ENCODE measurements around the gene CLMN.
"Not testable (repeated sequence)": the region's sequence is repeated elsewhere in the genome, so short reads cannot be mapped to it uniquely, and the experiment has no call there.

Gene CLMN

DNA sequence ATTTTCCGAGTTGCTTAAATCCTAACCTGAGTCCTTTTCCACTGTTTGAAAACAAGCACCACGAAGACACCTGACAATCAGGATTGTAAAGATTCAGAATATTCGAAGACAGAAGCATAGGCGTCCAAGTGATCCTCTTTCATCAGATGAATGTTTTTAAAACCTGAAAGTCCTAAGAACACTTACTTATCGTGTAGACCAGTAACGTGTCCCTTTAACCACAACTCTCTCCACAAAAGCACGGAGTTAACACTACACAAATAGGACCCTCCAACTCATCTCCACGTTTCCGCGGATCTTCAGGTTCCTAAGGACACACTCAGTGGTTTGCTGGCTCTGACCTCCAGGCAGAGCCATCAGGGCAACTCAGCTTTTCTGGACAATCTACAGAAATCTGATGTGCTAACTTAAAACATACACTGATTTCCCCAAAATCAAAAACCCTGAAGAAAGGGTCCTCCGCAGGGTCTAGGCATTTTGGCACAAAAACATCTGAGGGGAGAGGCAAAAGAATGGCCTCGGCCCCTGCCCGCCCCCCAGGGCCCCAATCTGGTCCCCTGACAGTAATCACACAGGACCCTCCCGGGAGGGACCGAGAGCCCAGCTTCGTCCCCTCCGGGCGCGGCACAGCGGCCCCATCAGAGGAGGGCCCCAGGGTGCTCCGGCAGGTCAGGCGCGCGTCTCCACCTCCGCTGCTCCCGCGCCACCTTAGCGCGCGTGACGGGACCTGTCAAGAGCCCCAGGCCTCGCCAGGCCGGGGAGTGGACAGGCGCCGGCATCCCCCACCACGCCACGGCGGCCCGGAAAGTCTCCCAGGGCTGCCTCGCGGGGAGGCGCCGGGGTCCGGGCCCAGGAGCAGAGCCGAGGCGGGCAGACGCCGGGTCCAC lies 163.3 kb downstream of the CLMN start:
- DNase-seq: peak; percentile 31

DNA sequence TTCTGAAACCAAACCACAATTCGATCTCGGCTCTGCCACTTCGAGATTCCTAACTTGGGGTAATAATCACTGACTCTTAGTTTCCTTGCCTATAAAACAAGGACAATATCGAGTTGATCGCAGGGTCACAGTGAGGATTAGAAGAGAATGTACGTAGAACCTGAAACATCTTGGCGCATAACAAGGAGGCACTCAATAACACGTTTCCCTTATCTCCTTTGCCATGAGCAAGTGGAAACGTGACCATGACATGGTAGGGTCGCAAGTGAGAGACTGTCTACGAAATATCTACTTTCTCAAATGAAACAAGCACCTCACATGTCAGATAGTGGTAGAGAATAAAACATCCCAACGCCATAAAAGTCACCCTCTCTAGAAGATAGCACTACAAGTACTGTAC lies 164.7 kb downstream of the CLMN start:
- no peak for DNase-seq

DNA sequence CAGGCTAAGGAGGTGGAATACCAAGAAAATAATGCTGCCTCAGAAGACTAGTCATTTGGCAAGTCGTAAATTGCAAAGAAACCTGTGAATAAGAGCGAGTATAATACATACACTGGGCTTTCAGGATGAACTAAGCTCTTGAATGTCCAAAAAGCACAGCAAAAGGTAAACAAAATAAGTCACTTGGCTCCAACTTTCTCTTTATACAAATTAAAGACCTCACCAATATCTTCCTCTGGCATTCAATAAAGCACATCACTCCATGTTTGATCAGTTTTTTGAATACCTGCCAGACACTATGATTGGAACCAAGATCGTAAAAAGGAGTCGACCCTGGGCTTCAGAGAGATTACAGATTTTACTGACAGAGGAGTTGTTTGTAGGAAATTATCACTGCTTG lies 165.8 kb downstream of the CLMN start:
- no peak for DNase-seq

DNA sequence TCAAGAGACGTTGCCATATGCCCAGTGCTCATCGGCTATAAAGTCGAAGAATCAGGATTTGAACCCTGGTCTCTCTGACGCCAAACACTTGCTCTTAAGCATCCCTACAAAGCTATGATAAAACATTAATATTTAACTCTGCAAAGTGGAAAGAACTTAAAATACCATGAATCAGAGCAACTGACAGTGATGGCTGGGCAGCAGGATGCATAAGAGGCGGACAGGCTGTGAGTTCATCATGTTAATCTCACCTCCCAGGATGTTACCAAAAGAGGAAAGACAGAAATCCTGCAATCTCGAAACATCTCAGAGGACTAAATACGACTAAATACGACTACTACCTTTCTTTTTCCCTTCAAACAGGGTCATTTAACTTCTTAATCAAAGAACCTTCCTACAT lies 168.1 kb downstream of the CLMN start:
- DNase-seq: no peak

DNA sequence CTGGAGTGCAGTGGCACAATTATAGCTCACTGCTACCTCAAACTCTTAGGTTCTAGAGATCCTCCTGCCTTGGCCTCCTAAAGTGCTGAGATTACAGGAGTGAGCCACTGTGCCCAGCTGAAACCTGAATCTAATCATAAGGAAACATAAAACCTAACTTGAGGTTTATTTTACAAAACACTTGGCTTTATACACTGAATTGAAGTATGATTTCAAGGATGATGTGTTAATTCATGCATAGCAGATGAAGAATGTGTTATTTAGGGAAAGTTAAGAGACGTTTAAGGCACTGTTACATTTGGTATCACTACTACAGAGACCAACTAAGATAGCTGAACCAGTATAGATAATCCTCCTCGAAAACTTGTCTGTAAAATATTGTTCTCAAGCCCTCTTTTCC lies 168.8 kb downstream of the CLMN start:
- DNase-seq: no peak

DNA sequence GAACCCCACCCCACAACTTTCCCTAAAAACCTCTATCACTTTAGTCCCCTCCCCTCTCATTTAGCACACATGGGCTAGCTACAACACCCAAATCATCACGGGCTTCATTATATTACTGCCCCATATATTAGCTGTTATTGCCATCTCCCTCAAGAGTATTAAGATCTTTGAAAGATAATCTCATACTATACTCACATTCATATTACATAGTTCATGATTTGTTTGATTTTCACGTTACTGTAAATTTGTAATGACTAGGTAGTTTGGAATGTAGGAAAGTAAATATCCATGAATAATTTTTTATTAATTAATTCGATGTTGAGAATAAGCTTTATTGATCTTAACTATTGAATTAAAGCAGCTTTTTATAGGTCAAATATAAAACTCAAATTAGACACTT lies 170.3 kb downstream of the CLMN start:
- DNase-seq: no peak

DNA sequence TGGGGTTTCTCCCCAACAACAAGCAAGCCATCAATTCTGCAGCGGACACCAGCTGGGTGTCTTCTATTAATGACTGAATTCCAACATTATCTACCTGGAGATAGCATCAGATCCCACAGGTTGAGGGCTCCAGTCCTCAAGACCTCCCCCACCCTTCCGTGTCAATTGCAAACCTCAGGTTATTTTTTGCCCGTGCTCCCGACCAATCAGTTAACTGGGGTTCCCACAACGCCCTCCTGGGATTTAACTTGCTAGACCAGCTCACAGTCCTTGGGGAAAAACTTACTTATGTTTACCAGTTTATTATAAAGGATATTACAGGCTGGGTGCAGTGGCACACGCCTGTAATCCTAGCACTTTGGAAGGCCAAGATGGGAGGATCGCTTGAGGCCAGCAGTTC lies 172.1 kb downstream of the CLMN start:
- no peak for DNase-seq

DNA sequence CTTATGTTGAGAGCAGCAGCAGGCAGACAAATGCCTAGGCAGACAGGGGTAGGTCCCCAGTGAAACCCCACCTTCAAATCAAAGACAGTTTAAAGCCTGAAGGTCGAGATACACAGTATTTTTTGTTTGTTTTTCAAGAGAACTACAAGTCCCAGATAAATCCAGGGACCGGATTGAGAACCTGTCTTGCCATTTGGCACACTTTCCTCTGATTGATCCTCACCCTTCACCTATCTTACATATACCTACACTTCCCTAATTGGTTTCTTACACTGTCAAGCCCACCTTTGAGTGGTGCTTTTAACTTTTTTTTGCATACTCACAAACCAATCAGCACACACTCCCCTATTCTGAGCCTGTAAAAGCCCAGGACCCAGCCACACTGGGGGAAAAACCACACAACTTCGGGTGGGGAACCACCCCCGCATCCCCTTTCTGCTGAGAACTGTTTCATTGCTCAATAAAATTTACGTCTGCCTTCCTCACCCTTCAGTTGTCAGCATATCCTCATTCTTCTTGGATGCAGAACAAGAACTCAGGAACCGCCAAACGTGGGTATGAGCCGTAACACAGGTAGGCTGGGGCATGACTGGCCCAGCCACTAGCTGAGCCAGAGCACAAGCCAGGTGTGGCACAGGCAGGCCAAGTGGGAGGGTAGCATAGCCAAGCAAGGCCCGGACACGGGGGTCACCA lies 173.5 kb downstream of the CLMN start:
- no peak for DNase-seq

DNA sequence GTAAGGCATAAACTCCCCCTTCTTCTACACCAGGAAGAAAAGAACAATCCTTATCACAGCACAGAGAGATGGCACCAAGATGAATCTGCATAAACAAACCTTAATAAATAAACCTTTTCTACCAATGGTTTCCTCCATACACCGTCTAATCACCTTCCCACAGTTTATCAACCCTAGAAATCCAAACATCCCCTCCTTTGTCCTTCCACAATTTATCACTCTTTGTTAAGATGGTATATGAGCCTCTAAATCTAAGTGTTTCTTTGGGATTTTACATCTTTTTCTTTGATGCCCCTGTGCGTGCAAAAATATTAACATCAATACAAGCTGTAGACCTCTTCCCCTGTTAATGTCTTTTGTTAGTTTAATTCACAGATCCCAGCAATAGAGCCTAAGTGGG lies 174.9 kb downstream of the CLMN start:
- DNase-seq: no peak

DNA sequence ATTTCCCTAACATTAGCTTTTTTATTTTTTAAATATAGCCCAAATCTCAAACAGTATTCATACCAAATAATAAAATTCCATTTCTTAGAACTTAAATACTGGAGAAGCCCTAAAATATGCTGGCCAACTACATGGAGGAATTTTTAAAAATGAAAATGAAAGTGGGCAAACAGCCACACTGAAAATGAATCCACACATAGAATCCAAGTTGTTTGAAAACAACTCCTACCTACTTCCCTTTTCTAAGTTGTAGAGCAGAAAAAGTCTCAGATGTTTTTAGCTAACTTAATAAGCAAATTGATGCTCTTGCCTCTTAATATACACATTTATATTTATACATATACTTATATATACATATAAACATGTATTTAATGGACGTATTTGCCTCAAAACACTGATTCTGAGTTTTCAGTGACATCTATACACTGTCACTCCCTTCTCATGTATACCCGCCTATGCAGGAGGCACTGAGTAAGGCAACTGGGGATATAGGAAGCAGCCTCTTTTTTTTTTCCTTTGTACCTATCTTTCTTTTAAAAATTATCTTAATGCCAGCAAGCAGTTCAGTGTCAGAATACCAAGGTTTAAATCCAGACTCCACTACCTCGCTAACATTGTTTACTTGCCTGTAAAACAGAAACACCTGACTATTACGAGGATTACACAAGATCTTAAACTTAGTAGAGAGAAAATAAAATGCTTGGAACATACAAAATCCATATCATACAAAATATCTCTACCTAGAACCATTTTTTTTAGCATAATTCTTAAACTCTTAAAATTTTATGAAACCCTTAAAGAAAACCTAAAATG lies 175.7 kb downstream of the CLMN start:
- DNase-seq: peak; percentile 35

DNA sequence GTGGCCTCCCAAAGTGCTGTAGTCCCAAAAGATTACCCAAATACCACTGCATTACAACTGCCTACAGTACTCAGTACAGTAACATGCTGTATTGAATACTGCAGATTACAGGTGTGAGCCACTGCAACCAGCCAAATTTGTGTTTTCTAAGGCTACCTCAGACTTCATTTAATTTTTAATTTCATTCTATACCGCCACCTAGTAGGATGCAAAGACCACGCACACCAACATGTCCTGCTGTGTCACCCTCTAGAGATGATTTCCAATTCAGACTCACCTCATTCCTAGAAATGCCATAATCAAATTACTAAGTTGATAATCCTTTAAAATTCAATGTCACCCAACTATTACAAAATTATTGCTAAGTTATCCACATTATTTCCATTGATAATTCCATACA lies 177.5 kb downstream of the CLMN start:
- DNase-seq: no peak

DNA sequence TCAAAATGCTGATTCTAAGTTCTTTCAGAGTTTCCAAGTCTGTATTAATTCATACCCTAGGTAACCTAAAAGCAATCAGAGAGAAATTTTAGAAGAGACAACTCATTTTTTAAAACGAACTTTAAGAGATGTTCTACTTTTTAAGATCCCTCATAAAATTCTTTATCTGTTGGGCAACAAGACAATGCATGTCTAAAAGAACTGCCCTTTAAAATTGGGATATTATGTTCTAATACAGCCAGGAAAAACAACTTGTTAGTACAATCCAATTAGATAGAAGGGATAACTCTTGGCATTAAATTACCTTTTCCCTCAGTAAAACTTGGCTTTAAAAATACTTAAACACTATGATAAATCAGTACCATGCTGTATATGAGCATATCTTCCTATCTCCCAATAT lies 178.0 kb downstream of the CLMN start:
- no peak for DNase-seq

DNA sequence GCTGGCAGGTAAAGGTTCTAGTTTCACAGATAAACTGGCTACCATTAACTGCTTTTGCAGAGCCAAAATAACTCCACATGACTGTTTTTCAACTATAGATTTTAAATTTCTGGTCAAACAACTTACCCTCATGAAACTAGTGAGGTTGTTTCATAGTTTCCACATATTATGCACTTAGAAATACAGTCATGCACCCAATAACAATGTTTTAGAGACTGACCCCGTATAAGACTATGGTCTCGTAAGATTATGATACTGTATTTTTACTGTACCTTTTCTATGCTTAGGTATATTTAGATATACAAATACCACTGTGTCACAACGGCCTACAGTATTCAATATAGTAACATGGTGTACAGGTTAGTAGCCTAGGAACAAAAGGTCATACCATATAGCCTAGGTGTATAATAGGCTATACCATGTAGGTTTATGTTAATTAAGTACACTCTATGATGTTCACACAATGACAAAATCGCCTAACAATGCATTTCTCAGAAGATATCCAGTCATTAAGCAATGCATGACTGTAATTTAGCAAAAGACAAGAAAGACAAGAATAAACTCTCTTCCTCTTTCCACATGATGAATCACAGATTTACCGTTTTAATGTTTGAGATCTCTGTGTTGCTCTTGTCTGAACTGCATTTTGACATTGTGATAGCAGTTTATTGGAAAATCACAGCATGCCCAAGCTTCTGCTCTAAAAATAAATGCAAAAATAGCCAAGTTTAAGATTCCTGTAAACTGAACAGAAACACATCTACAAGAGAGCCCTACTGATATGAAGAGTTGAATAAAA lies 179.4 kb downstream of the CLMN start:
- no peak for DNase-seq

DNA sequence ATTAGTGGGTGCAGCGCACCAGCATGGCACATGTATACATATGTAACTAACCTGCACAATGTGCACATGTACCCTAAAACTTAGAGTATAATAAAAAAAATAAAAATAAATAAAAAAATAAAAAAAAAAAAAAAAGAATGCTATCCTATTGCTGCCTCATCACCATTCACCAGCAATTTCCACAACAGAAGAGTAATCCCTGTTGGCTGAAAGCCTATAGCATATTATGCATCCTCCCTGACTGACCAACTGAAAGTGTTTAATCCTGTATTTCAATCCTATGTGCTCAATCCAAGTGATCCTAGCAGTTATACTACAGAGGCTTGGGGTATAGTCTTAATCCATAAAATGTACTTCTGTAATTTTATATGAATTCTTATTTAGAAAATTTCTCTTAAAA lies 180.8 kb downstream of the CLMN start:
- DNase-seq: no peak

DNA sequence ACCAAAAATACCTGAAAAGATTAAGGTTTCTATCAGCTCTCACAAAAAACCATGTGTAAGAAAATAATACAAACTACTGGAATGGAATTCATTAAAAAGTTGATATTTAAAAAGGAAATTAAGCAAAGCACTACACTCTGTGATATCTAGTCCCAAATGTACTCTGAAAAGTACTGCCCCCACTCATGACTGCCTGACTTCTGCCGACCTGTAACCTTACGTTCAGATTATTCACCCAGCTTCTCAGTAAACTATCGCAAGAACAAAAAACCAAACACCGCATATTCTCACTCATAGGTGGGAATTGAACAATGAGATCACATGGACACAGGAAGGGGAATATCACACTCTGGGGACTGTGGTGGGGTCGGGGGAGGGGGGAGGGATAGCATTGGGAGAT lies 181.3 kb downstream of the CLMN start:
- not testable (repeated sequence) for DNase-seq

DNA sequence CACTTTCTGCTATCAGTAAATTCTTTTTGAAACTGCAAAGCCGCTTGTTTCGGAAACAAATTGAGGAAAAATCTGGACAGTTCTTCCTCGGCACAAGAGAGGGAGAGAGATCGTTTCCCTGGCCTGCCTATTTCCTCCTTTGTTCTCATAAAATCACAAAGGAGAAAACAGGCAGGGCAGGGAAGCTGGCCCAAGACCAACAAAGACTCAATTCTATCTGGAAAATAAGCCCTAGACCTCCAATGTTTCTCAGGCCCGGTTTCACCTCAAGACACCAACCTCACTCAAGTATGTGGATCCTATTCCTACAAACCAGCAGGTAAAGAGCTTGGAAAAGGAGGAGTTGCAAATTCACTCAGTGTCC lies 181.9 kb downstream of the CLMN start:
- DNase-seq: no peak

DNA sequence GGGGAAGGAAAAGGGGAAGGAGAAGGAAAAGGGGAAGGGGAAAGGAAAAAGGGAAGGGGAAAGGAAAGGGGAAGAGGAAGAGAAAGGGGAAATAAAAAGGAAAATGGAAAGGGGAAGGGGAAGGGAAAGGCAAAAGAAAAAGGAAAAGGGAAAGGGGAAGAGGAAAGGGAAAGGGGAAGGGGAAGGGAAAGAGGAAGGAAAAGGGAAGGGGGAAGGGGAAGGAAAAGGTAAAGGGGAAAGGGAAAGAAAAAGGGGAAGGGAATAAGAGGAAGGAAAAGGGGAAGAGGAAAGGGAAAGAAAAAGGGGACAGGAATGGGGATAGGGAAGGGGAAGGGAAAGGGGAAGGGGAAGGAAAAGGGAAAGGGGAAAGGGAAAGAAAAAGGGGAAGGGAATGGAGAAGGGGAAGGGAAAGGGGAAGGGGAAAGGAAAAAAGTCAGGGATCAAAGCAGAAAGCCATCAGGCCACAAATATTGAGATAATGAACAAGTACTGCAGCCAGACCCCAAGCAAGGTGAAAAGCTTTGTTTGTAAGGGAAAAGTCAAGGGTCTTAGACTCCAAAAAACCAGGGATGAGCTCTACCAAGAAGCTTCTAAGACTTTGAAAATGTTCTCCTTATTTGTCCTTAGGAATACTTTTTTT lies 182.4 kb downstream of the CLMN start:
- DNase-seq: no peak

DNA sequence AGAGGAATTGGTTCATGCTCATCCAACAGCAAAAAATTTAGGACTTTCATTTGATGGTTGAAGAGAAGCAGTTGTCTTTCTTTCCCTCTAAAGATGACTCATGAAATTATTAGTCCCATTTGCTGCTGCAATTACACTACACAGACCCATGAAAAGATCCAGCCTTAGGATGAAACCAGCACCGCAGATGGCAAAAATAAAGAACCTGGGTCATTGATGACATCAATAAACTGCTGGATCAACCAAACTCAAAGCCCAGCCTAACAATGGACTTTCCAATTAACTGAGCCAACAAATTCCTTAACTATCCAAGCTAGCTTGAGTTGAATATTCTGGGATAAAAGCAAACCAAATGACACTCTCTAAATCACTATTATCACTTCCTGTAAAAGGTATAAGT lies 183.1 kb downstream of the CLMN start:
- DNase-seq: no peak

DNA sequence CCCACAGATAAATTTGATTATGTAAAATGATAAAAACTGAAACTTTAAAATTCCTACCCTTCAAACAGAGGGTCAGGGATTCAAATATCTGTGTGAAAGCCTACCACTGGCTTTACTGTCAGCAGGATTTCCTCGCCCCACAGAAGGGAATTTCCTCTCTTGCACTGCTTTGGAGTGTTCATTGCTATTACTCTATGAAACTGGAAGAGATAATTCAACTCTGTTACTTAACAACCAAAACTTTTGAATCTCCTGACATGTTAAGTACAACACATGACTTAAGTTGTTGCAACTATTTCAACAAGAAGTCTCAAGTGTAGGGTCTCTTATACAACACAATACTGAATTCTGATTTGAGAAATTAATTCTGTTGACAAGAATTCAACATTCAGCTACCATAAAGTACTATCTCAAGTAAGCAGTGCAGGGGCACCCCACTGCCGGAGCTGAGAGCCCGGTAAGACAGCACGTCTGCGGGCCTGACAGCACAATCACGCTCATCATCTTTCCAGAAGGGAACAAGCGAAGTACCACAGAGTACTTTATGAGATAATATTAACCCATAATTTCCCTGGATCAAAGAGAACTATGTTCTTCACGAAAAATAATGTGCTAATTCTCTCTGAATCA lies 185.3 kb downstream of the CLMN start:
- DNase-seq: no peak

DNA sequence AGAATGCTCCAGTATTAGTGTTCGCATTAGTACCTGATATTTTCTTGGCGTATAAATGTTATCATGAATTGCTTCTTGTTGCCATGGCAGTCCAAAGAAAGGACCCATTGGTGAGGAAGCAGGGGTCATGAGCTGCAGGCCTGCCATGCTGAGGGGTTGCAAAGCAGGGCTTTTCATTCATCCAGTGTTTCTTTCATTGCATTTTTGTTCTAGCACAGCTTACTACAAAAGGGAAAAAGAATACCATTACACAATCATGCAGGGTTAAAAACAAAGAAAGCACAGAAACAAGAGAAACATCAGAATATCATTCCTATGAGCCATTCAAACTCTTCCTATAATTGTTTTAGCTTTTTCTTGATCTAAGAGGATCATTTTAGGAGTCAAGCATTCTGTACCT lies 186.4 kb downstream of the CLMN start:
- DNase-seq: no peak

DNA sequence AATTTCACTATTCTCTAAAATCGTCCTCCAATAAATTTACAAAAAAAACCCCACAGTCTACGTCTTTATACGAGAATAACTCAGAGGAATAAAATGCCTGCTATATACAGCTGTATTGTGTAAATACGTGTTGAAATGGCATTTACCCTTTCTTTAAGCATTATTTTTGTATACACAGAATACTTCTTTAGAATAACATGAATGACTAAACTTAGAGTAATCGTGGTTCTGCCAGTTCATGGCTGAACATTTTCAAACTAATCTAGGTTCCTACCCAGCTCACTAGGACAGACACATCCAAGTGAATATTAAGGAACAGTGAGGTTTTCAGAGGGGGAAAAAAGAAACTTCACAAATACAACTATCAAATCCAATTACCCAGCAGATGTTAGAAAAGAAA lies 186.9 kb downstream of the CLMN start:
- DNase-seq: no peak

All from fibroblast of skin of scalp (primary cell).